Measurements from ENCODE around the gene MDM1. TPM values are rescaled to one million over a fixed set of nuclear protein-coding genes. Genes with fewer than 3 reads are reported as not detected.

Gene MDM1
- total RNA-seq, 4 donors from 2014 or later = 5.2 to 46.2 (median 14.5) TPM

GRCh38 chr12:68253504-68253903 lies 78.7 kb downstream of the MDM1 start, which contains the start of gene IL22:
Gene IL22 (minus strand): TSS chr12:68253604. CDS start chr12:68253448, 156 bp downstream.
- Histone ChIP-seq H3K36me3 (no peaks in the 10 kb centered on the region), H3K27ac (no peak within 1 kb of the TSS), H3K4me3 (no peak within 1 kb of the TSS), H3K4me1 (no peaks in the 10 kb centered on the region), H3K27me3 (no peaks in the 10 kb centered on the region), H3K9me3 (no peaks in the 10 kb centered on the region)
- no peak for TF ChIP-seq CTCF (IDR thresholded peaks at IDR 0.05)
- no peak for TF ChIP-seq POLR2A (IDR thresholded peaks at IDR 0.05)
- DNase-seq = no peak

- Histone ChIP-seq H3K36me3 (no peaks in the 10 kb centered on the region), H3K27ac (no peak overlapping the region), H3K4me3 (no peak overlapping the region), H3K9me3 (no peaks in the 10 kb centered on the region), H3K4me1 (no peaks in the 10 kb centered on the region), H3K27me3 (no peaks in the 10 kb centered on the region)
- TF ChIP-seq CTCF (IDR thresholded peaks at IDR 0.05) (no peak), POLR2A (IDR thresholded peaks at IDR 0.05) (no peak)
- DNase-seq = no peak
Observed at GRCh38 chr12:68252077-68252476, 80.1 kb downstream of the MDM1 start.

GRCh38 chr12:68250454-68250853 lies 81.7 kb downstream of the MDM1 start:
- Histone ChIP-seq H3K27ac (no peak overlapping the region), H3K4me1 (no peaks in the 10 kb centered on the region), H3K27me3 (no peaks in the 10 kb centered on the region), H3K9me3 (no peaks in the 10 kb centered on the region), H3K4me3 (no peak overlapping the region), H3K36me3 (no peaks in the 10 kb centered on the region)
- TF ChIP-seq POLR2A (IDR thresholded peaks at IDR 0.05) (no peak), CTCF (IDR thresholded peaks at IDR 0.05) (no peak)
- no peak for DNase-seq

GRCh38 chr12:68247785-68248184 lies 84.4 kb downstream of the MDM1 start:
- TF ChIP-seq POLR2A (IDR thresholded peaks at IDR 0.05) (no peak), CTCF (IDR thresholded peaks at IDR 0.05) (no peak)
- Histone ChIP-seq H3K4me3 (no peak overlapping the region), H3K27me3 (no peaks in the 10 kb centered on the region), H3K27ac (no peak overlapping the region), H3K36me3 (no peaks in the 10 kb centered on the region), H3K9me3 (no peaks in the 10 kb centered on the region), H3K4me1 (no peaks in the 10 kb centered on the region)
- DNase-seq = no peak

GRCh38 chr12:68246350-68246749 lies 85.8 kb downstream of the MDM1 start:
- no peak for DNase-seq
- H3K27me3 ChIP-seq = no peaks in the 10 kb centered on the region
- no peak overlapping the region for H3K4me3 ChIP-seq
- no peaks in the 10 kb centered on the region for H3K36me3 ChIP-seq
- no peak overlapping the region for H3K27ac ChIP-seq
- H3K9me3 ChIP-seq = no peaks in the 10 kb centered on the region
- no peak for TF ChIP-seq CTCF (IDR thresholded peaks at IDR 0.05)
- TF ChIP-seq POLR2A (IDR thresholded peaks at IDR 0.05) = no peak
- no peaks in the 10 kb centered on the region for H3K4me1 ChIP-seq
